ENCODE data around the gene PXN.

GRCh38 chr12:120175537-120175936 is 90.0 kb downstream of the PXN start:
- TF ChIP-seq CTCF (IDR thresholded peaks at IDR 0.05) (no peak), POLR2A (IDR thresholded peaks at IDR 0.05) (no peak)

All from right lobe of liver (tissue), 4 donors.